ENCODE measurements around the gene TYW1.
A peak's percentile ranks its signal among the peaks of the same experiment; 100 is the strongest.
"Not testable (repeated sequence)": the region's sequence is repeated elsewhere in the genome, so short reads cannot be mapped to it uniquely, and the experiment has no call there.

Gene TYW1

GRCh38 chr7:66994051-66994450, 2.6 kb upstream of the TYW1 start:
- not testable (repeated sequence) for DNase-seq (ENCODE audit: low spot score)

DNA sequence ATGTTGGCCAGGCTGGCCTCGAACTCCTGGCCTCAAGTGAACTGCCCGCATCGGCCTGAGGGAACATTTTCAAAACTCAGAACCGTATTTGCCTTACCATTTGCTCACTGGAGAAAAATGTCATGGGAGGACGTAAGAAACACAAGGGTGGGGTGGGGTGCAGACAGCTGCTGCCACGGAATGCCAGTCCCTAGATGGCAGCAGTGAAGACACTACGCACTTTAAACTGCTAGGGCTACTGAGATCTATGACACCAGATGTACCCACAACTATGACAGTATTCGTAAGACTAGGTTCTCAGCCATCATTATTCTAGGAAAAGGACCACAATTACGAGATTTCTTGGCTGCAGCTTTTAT, 2.0 kb upstream of the TYW1 start:
- DNase-seq (ENCODE audit: low spot score) = peak; percentile 55

DNA sequence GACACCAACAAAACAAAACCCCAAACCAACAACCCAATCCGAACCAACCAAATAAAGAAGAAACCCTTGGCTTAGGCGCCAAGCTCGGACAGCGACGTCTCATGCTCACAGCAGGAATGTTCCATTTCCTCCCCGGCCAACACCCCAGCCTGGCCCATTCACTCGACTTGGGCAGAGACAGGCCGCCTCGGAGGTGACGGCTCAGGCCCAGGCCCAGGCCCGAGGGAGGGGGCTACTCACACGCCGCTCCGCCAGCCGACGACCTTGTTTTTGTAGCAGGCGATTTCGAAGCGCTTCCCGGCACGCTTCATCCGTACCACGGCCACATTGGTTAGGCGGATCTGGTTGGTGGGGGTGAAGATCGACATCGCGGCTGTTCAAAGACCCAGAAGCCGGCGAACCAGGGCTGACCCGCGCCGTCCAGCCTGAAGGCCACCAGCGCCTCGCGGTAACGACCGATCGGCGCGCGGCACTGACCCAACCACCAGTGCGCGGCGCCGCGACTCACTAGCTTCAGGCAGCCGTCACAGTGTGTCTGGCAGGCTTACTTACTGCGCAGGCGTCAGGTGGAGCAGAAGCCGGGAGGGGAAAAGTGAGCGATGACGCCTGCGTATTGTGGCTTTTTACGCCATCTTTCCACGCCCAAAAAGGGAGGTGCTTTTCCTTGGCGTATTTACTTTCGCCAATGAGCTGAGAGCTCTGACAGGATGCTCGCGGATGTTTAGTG, 1.4 kb upstream of the TYW1 start, which contains the start of gene SBDS:
Gene SBDS, minus strand, starts transcription at position 537 of the 727 bp plus-strand sequence. Its CDS starts 169 bp downstream, at position 368.
- peak; percentile 99 for DNase-seq (ENCODE audit: low spot score)

- DNase-seq (ENCODE audit: low spot score) = not testable (repeated sequence)
These were observed 4.1 kb downstream of the TYW1 start for GRCh38 chr7:67000601-67001258.

GRCh38 chr7:67004145-67004544, 7.5 kb downstream of the TYW1 start:
- DNase-seq (ENCODE audit: low spot score) = not testable (repeated sequence)

- DNase-seq (ENCODE audit: low spot score) = no peak
These were observed 10.3 kb downstream of the TYW1 start for GRCh38 chr7:67006965-67007364.

DNA sequence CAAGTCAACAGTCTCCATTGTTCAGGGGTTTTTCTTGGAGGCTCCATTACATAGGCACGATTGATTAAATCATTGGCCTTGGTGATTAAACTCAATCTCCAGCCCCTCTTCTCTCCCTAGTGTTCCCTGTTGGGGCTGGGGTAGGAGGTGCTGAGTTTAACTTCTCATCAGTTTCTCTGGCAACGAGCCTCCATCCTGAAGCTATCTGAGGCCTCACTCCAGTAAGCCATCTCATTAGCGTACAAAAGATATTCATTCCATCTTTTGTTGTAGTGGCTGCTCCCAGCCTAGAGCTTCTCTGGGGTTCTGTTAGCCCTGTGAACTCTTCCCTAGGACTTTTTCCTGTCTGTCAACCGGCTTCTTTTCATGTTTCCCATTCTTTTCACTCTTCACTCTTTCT, 11.6 kb downstream of the TYW1 start:
- DNase-seq (ENCODE audit: low spot score) = no peak

DNA sequence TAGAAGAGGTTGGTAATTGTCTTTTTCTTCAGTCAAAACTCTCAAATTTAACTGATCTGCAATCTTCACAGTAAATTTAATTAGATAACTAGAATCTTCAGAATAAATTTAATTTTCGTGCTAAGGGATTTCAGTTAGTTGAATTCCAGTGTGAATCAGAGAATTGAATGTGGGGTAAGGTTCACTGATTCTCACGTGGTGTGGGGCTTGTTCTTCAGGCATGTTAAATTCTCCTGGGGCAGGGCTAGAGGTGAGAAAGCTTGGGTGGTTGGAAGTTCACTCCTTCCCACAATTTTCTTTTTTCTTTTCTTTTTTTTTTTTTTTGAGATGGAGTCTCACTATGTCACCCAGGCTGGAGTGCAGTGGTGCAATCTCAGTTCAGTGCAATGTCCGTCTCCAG, 13.0 kb downstream of the TYW1 start:
- not testable (repeated sequence) for DNase-seq (ENCODE audit: low spot score)

GRCh38 chr7:67014076-67014622, 17.5 kb downstream of the TYW1 start:
- not testable (repeated sequence) for DNase-seq (ENCODE audit: low spot score)

- not testable (repeated sequence) for DNase-seq (ENCODE audit: low spot score)
These were observed 21.3 kb downstream of the TYW1 start for GRCh38 chr7:67017971-67018370.

DNA sequence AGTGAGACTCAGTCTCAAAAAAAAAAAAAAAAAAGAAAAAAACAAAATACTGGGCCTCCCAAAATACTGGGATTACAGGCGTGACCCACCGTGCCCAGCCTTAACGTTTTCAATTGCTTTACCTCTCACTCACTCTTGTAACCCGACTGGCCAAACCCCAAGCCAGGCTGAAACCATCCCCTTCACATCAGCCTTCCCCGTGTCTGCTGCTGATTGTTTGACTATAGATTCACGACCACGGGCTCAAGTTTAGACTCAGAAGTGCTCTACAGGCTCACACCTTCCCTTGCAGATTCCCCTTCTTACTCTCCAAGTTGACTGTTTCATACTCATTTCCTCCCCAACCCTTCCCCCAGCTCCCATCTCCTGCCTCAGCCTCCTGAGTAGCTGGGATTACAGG, 22.3 kb downstream of the TYW1 start:
- DNase-seq (ENCODE audit: low spot score) = no peak

DNA sequence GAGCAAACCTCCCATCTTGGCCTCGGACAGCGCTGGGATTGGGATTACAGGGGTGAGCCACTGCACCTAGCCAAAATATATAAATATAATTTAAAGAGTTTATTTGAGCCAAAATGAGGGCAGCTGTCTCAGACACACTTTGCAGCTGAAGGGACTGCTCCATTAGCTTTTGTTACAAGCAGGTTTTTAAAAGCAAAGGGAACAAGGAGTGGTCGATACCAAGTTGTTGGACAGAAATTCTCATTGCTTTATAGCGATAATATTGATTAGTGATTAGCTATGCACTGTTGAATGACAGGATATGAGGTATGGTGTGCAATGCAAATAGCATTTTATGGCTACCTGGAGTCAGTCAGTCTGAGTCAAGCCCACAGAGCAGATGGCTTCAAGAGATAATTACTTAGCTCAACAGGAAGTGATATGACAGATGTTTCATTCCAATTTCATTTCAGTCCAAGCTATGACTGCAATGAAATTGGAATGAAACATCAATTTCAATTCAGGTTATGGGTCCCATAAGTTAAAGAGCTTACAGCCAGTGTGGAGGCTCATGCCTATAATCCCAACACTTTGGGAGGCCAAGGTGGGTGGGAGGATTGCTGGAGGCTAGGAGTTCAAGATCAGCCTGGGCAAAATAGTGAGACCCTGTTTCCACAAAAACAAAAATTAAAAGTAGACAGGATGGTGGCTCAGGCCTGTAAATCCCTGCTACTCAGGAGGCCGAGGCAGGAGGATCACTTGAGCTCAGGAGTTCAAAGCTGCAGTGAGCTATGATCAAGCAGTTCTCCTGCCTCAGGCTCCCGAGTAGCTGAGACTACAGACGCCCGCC, 23.1 kb downstream of the TYW1 start:
- no peak for DNase-seq (ENCODE audit: low spot score)

GRCh38 chr7:67021260-67021659, 24.6 kb downstream of the TYW1 start:
- DNase-seq (ENCODE audit: low spot score) = no peak

DNA sequence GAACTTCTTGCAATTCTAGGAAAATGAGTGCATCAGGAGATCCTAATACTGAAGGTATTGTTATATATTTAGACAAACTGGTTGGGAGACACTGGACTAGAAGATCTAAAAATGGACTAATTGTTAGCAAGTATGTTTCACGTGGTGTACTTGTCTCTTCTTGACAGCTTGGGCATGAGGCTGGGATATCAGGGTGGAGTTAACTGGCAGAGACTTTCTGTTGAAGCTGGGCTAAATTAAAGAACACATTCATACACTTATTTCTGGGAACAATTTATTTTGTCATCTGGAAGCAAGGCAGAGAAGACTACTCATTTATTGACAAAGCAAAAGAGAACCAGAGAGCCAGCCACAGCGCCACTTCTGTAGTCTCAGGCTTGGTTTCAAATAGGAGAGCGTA, 25.9 kb downstream of the TYW1 start:
- DNase-seq (ENCODE audit: low spot score) = no peak

GRCh38 chr7:67025459-67025858, 28.8 kb downstream of the TYW1 start:
- DNase-seq (ENCODE audit: low spot score) = not testable (repeated sequence)

DNA sequence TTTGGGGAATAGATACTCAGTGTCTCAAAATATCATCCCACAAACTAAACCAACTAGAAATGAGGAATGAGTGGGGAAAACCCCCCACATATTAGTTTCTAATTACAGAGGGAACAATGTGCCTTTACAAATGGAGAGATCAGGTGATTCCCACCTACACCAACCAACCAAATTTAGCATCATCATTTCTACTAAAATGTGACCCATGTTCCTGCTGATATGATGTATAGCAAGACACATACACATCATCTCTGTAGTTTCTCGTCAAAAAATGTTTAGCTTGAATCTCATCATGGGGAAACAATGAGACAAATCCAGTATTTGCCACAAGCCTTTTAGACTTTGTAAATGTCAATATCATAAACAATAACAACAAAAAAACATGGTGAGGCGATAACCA, 35.1 kb downstream of the TYW1 start:
- DNase-seq (ENCODE audit: low spot score) = not testable (repeated sequence)

- DNase-seq (ENCODE audit: low spot score) = no peak
These were observed 36.6 kb downstream of the TYW1 start for GRCh38 chr7:67033251-67033650.

- not testable (repeated sequence) for DNase-seq (ENCODE audit: low spot score)
These were observed 40.1 kb downstream of the TYW1 start for GRCh38 chr7:67036432-67037395.

DNA sequence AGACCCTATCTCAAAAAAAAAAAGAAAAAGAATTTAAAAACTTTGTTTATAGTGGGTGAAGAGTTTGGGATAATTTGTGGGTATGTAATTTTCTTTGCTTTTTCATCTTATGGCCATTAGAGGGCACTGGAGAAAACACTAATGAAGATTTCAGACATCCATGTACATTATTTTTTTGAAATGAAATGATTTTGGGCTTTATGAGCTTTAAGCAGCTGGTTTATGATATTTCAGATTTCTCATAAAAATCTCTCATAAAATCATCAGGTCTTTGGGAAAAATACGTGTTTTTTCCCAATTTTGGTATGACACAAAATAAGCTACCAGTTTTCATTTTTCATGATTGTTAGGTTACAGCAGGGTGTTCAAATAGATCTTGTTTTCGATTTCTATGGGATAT, 44.2 kb downstream of the TYW1 start:
- not testable (repeated sequence) for DNase-seq (ENCODE audit: low spot score)

- DNase-seq (ENCODE audit: low spot score) = not testable (repeated sequence)
These were observed 46.3 kb downstream of the TYW1 start for GRCh38 chr7:67042781-67043558.

Data from SK-N-DZ (cell line).